PFSK-1 (cell line): ENCODE measurements around the gene RAD51AP2.

Experiments
- POLR2AphosphoS5 ChIP-seq: IDR thresholded peaks from 2 replicates; pipeline ENCODE4 v1.6.1; 2012; ENCODE audit warnings: low read depth, mild to moderate bottlenecking, control low read depth, low read length, moderate library complexity
- SIN3A ChIP-seq: IDR thresholded peaks from 2 replicates; pipeline ENCODE4 v1.6.1; 2012; ENCODE audit warnings: mild to moderate bottlenecking, low read length, moderate library complexity, borderline replicate concordance; ENCODE audit not compliant: insufficient read depth
- TAF1 ChIP-seq: IDR thresholded peaks from 2 replicates; pipeline ENCODE4 v1.6.1; 2012; ENCODE audit warnings: low read length, control low read depth, borderline replicate concordance; ENCODE audit not compliant: insufficient read depth
- TF ChIP-seq, protein P1 (sequence below), 2 experiments: IDR thresholded peaks; 2 replicates each; pipeline versions ENCODE4 v1.6.1 to v1.8.0; 2011 to 2012; ENCODE audit warnings: low read depth in 2 of 2, low read length in 2 of 2, control low read depth in 1 of 2, inconsistent platforms in 1 of 2, mild to moderate bottlenecking in 1 of 2, moderate library complexity in 1 of 2; ENCODE audit not compliant: insufficient read depth in 1 of 2

The RAD51AP2 gene

DNA sequence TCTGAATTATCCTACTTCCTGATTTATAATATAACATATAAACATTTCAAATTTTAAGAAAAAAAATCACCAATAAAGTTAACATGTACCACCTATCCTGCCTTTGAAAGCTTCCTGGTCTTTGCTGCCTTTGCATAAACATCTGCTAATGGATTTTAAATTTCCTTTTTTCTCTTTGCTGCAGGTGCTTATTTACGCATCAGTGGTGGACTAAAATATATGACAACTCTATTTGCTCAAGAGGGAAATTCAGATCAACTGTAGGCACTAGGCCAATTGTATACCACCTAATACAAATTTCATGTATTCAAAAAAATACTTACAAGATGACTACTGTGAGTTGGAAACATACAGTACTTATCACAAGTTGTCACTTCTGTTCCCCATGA, 57.2 kb downstream of the RAD51AP2 start:
- no peak for TF ChIP-seq SIN3A
- TF ChIP-seq, protein P1, sequence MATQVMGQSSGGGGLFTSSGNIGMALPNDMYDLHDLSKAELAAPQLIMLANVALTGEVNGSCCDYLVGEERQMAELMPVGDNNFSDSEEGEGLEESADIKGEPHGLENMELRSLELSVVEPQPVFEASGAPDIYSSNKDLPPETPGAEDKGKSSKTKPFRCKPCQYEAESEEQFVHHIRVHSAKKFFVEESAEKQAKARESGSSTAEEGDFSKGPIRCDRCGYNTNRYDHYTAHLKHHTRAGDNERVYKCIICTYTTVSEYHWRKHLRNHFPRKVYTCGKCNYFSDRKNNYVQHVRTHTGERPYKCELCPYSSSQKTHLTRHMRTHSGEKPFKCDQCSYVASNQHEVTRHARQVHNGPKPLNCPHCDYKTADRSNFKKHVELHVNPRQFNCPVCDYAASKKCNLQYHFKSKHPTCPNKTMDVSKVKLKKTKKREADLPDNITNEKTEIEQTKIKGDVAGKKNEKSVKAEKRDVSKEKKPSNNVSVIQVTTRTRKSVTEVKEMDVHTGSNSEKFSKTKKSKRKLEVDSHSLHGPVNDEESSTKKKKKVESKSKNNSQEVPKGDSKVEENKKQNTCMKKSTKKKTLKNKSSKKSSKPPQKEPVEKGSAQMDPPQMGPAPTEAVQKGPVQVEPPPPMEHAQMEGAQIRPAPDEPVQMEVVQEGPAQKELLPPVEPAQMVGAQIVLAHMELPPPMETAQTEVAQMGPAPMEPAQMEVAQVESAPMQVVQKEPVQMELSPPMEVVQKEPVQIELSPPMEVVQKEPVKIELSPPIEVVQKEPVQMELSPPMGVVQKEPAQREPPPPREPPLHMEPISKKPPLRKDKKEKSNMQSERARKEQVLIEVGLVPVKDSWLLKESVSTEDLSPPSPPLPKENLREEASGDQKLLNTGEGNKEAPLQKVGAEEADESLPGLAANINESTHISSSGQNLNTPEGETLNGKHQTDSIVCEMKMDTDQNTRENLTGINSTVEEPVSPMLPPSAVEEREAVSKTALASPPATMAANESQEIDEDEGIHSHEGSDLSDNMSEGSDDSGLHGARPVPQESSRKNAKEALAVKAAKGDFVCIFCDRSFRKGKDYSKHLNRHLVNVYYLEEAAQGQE (IDR thresholded peaks at IDR 0.05; ENCODE audit: insufficient read depth in 1 of 2, low read depth in 2 of 2, low read length in 2 of 2): no peak
- no peak for TF ChIP-seq TAF1
- no peak for TF ChIP-seq POLR2AphosphoS5
